Measurements from ENCODE around the gene ZMYND11.

ZMYND11 gene

DNA sequence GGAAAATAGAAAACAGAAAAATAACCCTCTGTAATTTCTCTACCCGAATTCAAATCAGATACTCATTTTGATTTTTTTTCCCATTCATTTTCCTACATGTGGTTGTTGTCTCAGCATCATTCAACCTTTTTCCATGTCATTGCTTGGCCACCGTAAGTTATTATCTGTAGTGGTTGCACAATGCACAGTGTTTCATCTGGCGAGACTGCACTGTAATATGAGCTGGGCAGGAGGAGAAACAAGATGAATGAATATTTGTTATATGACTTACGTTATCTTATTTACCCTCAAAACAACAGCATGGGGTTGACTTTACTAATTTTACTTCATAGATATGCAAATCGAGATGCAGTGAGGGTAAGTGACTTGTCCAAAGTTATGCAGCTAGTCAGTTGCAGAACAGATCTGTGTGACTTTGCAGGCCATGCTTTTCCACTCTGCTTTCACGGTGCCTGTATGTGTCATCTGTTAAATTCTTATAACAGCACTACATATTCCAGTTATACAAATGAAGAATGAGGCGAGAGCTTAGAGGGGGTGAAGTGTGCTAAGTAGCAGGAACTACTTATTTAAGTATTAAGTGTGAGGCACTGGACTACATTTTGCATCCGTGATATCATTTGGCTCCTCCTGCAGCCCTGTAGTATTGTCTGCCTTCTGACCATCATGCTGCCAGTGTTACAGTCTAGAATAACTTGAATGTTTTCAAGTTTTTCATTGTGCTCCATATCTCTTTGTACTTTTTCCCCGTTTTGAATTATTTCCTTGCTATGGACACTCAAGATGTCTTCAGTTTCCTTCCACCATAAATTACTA, 56.7 kb downstream of the ZMYND11 start:
- DNase-seq (ENCODE audit: low read depth in 3 of 3): no peak

DNA sequence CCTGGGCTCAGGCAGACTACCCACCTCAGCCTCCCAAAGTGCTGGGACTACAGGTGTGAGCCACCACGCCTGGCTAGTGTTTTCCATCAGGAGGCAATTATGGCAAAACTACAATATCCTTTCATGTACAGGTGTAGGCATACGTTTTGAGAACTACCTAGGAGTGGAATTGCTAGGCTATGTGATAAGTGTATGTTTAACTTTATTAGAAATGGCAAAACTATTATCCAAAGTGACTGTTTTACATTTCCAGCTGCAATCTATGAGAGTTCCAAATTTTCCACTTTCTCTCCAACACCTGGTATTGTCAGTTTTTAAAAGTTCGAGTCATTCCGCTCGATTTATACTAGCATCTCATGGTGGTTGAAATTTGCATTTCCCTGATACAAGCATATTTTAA, 59.0 kb downstream of the ZMYND11 start:
- DNase-seq (ENCODE audit: low read depth in 3 of 3): no peak

DNA sequence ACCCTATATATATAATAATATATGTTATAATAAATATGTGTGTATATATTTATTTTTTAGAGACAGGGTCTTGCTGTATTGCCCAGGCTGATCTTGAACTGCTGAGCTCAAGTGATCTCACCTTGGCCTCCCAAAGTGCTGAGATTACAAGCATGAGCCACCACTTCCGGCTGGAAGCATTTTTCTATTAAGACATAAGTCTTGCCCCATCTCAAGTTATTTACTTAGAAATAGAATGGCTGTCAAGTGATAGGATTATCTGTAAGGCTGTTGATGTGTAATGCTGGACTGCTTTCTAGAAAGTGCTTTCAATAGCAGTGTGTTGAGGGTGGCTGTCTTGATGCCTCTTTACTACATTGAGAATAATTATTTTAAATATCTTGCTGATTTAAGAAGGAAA, 65.2 kb downstream of the ZMYND11 start:
- DNase-seq (ENCODE audit: low read depth in 3 of 3): no peak

DNA sequence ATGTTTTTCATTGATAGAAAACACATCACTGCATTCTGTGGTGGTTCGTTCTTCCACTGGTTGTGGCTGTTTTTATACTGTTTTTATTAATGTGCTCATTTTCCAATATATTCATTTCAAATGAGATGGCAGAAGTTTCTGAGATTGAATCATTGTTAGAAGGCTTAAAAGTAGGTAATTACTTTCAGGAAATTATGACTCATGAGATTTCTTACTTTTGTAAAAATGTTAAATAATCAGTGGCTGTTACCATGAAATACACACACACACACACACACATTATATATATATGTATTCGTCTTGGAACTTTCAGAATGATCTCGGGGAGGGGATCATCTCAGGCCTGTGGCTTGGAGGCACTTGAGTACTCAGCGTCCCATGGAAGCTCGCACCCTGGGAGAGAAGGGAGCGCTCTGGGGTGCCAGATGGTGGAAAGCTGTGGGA, 66.1 kb downstream of the ZMYND11 start:
- no peak for DNase-seq (ENCODE audit: low read depth in 3 of 3)

DNA sequence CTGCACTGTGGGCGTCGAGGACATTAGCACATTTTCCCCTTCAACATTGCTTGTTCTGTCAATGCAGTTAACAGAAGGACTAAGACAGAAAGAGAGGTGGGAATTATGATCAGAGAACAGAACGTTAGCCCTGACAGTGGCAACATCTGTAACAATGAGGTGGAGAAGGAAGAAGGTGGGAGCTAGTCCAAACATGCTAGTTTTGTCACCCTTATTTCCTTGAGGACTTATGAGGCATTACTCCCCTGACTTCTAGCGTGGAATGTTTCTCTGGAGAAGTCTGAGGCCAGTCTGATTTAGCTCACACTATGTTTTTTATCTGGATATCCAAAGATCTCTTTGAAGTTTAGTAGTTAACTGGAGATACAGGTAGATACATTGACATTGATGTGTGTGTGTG, 73.4 kb downstream of the ZMYND11 start:
- DNase-seq (ENCODE audit: low read depth in 3 of 3): no peak

DNA sequence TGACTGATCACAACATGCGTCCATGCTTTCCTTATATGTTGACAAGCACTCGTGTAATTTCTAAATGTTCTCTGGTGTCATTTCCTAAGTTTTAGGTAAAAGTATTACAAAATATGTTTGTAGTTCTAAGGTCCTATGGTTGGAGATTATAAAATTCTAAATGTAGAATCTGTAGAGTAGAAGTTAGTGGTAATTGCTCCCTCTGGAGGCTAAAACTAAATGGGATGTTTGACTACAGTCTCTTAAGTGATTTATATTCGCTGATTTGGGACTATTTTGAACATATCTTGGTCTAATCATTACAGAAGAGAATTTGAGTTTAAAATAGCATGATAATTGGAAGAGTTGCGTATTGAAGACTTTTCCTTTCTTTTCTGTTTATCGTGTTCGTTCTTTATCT, 74.1 kb downstream of the ZMYND11 start:
- no peak for DNase-seq (ENCODE audit: low read depth in 3 of 3)

DNA sequence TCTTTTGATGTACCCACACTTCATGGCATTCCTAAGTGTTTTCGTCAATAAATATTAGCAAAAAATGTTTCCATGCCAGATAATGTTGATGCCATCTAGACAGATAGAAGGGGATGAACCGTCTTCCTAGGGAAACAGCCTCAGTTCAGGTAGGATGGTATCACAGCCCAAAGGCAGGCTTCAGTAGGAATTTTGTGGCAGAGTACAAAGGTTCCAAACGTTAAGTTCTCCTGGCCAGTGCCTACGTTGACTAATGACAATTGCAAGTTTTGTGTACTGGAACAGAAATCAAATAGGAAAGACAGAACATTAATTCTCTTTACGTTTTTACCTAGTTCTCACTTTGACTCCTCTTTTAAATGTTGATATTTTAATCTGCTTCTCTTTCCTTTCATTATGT, 75.0 kb downstream of the ZMYND11 start:
- DNase-seq (ENCODE audit: low read depth in 3 of 3): no peak

DNA sequence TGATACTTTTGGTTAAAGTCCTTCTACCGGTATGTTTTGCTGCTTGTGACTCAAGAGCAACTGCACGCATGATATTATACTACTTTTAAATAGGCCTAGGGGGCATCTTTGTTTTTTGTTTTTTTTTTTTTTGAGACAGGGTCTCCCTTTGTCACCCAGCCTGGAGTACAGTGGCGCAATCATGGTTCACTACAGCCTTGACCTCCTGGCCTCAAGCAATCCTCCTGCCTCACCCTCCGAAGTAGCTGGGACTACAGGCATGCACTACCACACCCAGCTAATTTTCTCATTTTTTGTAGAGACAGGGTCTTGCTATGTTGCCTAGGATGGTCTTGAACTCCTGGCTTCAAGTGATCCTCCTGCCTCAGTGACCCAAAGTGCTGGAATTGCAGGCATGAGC, 80.2 kb downstream of the ZMYND11 start:
- no peak for DNase-seq (ENCODE audit: low read depth in 3 of 3)

DNA sequence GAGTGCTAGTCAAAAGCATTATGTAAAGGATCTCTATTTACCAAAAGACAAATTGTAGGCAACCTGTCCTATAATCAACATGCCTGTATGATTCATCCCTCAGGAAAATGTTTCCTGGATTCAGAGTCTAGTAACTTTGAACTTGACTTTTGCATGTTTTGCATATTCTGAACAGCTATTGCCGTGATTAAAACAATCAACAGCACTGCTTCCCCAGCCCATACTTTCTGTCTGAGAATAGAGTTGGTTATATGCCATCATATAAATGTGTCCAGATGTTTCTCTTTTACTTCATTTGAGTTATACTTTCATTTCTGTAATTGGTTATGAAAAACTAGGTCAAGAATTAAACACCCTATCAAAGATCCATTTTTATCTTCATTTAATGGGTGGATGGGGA, 83.5 kb downstream of the ZMYND11 start:
- no peak for DNase-seq (ENCODE audit: low read depth in 3 of 3)

DNA sequence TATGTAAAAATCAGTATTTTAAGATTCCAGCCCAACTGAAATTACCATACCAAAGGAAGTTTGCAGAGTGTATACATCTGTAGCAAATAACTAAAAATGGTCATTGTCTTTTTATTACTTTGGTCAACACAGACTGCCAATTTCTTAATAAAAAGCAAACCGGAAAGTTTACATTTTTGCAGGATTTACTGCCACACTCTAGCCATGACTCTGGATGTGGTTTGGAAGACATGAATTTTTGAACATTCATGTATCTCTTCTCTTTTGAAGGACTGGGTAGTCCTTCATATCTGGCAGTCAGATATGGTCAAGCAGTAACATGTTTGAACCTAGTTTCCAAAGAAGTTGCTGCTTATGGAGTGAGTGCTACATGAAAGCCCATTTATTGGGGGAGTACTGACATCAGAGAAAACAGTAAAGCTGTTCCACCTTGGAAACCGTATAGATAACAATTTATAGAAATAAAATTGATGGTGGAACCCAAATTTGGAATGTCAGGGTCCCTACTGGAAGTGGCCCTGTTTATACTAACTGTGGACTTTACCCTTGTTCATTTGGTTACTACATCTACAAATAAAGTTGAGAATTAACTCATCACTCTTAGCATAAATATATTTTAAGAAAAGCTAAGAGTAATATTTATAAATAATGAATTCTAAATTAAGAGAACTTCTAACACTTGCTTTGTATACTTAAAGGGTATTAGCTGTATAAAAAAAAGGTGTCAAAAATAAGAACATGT, 84.6 kb downstream of the ZMYND11 start:
- DNase-seq (ENCODE audit: low read depth in 3 of 3): no peak

DNA sequence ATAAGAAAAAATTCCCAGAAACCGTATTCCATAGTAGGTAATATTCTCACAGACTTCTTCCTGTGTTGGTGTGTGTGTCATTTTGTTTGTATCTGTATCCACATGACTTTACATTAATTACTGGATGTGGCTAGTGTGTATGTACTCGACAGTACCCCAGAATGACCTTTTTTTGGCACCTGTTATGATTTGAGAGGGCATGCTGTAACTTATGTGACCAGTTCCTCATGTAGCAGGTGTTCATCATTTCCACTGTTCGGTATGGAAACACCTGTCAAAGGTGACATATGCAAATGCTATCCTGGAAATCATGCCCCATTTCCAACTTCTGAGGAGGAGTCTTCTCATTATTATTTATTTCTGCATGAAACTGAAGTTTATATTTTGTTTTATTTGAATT, 89.3 kb downstream of the ZMYND11 start:
- DNase-seq (ENCODE audit: low read depth in 3 of 3): no peak

DNA sequence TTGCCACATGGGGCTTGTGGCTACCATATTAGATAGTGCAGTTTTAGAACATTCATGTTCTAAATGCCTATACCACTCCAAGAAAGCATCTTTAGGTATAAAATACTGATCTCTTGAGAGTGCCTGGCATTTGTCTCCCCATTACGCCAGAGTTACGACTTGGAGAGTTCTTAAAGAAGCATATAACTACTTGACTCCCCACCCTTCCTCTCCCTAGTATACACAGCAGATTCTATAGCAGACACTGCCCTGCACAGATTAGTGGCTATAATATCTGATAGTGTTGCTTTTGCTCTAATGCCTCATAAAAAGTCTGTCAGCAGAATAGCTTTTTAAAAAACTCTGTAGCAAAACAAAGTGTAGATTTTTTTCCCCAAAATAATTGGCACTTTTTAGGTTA, 90.8 kb downstream of the ZMYND11 start:
- no peak for DNase-seq (ENCODE audit: low read depth in 3 of 3)

DNA sequence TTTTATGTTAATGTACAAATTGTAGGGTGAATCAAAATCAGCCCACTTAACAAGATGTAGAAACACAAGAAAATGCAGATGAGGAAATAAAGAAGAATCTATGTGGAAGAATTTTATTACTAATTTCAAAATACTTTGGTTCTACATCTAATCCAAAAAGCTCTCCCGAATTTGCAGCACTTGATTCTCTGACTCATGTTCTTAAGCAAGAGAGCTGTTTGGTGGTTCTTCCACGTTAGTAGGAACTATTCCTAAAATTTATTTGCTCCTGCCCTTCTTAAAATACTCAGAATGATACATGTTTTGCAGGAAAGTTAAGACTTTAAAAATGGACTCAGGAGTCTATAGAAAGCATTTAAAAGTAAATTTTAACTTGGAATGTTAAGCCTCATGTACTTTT, 91.8 kb downstream of the ZMYND11 start:
- DNase-seq (ENCODE audit: low read depth in 3 of 3): no peak

DNA sequence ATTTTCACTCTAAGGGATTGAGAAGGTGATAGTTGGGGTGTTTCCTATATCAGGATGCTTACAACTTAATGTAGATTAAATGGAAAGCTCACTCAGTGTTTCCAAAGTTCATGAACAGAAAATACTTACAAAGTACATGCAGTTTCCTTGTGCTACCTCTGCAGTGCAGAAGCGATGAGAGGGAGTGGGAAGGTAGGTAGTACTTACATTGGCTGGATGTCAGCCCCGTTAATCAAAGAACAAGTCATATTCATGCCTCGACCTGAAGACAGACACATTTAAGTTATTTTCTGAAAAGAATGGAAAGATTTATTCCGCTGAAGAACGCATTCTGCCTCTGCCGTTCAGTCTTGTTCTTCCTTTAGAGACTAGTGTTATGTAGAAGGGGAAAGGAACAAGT, 93.1 kb downstream of the ZMYND11 start:
- no peak for DNase-seq (ENCODE audit: low read depth in 3 of 3)

DNA sequence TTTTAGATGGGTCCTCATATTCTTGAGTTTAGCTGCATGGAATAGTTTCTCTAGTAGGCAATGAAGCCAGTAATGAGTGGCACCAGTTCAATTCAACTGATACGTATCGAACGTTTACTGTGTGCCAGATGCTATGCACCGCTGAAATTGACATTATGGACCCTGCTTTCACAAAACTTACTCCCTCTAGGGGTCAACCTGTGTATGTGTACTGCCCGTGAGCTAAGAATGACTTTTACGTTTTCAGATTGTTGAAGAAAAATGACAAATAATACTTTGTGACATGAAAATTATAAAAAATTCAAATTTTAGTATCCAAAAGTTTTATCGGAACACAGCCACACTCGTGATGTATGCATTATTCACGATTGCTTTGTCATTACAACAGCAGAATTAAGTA, 95.5 kb downstream of the ZMYND11 start:
- DNase-seq (ENCODE audit: low read depth in 3 of 3): no peak

DNA sequence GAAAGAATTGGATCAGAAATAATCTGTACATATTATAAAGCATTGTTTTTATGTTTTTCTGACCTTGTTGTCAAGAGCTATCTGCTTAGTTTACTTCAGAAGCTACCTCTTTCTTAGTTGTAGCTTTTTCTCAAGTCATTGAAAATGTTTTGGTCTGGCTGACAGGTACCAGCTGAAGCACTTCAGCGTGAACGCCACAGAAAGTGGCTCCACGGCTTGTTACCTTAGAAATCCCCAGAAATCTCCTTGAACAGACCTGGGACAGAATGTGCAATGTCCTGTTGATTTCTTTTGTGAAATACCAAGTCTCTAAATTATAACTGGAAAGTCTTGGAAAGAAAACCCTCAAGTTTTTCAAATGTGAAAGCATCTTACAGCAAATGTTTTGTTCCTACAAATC, 96.8 kb downstream of the ZMYND11 start:
- no peak for DNase-seq (ENCODE audit: low read depth in 3 of 3)

DNA sequence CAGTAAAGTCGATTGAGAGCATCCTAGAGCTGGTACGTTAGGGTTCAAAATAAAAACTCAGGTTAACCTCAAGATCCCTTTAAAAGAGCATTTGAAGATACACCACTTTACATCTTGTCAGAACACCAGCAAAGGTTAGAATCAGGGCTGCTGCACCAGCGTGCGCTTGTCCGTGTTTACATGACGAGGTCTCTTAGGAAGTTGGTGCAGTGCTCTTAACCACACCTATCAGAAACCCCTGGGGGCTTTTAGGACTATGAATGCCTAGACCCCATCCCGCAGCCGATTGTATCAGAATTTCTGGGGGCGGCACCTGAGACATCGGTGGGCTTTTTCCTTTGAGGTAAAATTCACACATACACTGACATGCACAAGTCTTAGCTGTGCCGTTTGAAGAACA, 97.6 kb downstream of the ZMYND11 start:
- no peak for DNase-seq (ENCODE audit: low read depth in 3 of 3)

DNA sequence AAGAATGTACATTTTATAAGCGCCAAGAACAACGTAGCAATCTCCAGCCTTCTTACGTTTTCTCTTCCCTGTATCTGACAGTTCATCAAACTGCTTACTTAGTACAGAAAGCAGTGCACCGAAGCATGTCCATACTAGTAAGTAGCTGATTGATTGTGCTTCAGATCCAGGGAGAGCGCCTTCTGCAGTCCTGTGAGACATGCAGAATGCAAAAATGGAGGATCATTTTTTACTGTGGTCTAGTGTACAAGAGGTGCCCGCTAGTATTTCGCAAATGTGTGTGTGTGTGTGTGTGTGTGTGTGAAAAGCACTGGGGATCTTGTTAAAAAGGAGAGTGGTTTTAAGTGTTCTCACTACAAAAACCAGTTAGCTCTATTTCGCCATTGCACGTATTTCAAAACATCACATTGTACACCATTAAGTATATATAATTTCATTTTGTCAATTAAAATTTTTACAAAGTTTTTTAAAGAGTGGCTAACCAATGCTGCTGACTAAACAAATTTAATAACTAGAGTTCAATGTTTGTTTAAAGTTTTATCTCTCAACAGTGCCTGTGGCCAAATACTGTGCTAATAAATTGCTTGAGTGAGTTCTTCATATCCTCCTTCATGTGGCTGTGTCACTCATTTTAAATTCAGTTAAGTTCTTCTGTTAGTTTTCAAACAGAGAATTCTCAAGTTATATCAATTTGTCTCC, 99.6 kb downstream of the ZMYND11 start:
- no peak for DNase-seq (ENCODE audit: low read depth in 3 of 3)

DNA sequence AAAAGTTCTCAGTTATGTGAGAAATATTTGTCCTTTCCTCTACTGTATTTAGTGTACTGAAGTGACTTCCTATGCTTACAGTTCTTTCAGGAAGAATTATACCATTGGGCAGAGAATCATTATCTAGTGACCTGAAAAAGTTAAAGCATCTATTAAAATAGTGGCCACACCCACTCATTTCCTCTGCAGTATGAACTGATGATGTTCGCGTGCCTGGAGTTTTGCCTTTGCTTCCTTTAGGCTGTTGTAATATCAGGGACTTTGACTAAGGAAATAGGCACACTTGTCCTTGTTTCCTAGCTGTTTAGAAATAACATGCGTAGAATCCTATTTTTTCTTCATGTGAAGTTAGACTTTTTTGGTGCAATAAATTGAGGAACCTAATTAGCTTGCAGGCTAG, 100.7 kb downstream of the ZMYND11 start:
- DNase-seq (ENCODE audit: low read depth in 3 of 3): no peak

DNA sequence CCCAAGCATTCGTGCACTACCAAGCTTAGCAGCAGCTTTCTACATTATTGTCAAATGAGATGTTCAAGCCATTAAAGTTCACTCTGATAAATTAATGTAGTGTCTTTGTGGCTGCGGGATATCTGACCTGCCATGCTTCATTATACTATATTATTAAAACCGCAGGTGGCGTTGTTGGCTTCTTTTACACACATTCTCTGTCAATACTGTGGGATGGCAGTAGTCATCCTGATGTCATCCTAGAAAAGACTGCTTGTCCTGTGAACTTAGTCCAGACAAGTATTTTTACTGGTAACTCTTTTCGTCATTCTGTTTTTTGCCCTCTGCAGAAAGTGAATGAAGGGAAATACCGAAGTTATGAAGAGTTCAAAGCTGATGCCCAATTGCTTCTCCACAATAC, 103.9 kb downstream of the ZMYND11 start:
- no peak for DNase-seq (ENCODE audit: low read depth in 3 of 3)

DNA sequence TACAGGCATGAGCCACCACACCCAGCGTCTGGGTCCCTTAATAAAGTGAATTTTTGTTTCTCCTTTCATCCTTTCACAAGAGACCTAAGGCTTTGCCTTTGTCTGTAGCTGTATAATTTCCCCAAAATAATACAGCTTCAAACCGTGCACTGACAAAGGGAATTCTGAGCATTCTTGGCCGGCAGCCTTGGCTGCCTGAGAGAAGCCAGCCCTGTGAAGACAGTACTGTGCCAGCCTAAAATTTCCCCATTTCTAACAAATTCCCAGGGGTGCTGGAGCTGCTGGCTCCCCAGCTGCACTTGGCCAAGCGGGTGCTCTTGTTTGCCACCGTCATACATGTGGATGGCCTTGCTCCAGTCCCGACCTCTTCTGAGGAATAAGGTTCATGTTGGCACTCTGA, 106.2 kb downstream of the ZMYND11 start:
- no peak for DNase-seq (ENCODE audit: low read depth in 3 of 3)

DNA sequence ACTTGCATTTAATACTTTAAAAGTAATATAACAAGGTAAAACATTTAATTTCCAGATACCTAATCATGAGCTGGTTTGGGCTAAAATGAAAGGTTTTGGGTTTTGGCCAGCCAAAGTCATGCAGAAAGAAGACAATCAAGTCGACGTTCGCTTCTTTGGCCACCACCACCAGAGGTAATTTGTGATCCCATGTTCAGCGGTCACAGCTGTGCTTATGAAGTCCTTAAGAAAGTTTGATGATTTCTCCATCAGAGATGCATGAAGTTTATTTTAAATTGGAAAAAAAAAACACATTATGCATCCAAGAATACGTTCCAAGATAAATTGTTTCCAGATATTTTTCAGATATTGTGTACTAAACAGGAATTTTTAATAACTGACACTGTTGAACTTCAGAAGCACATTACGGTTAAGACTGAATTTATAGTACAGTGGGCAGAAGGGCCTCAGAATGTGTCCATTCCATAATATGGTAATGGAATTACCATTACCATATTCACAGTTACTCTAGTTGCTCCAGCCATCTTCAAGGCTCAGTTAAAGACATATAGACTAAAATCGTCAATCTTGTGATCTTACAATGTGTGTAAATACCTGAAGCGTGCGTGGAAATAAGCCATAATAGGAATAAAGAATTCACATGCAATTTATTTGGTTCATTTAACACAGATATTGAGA, 106.8 kb downstream of the ZMYND11 start:
- DNase-seq (ENCODE audit: low read depth in 3 of 3): no peak
